NT2/D1 (cell line): ENCODE results near the gene PPP2R5A.
"Not testable (repeated sequence)": the region's sequence is repeated elsewhere in the genome, so short reads cannot be mapped to it uniquely, and the experiment has no call there.

Source experiments
- DNase-seq: peaks from one replicate; pipeline ENCODE4 v3.0.0-alpha.2; 2011; ENCODE audit warnings: low read depth, low spot score
- H3K27me3 ChIP-seq: 2 replicates; pipeline ENCODE4 v1.6.0; 2011; ENCODE audit warnings: mild to moderate bottlenecking; ENCODE audit not compliant: insufficient read length, insufficient read depth
- H3K36me3 ChIP-seq: 2 replicates; pipeline ENCODE4 v1.6.1; 2011; ENCODE audit warnings: mild to moderate bottlenecking, low read length, mixed read lengths; ENCODE audit not compliant: insufficient read depth, insufficient read length
- H3K4me1 ChIP-seq: 2 replicates; pipeline ENCODE4 v1.5.1; 2011; ENCODE audit not compliant: insufficient read depth, insufficient read length
- H3K4me3 ChIP-seq: 2 replicates; pipeline ENCODE4 v1.5.1; 2011; ENCODE audit warnings: low read depth; ENCODE audit not compliant: insufficient read length
- H3K9ac ChIP-seq: 2 replicates; pipeline ENCODE4 v1.6.0; 2011; ENCODE audit warnings: low read depth; ENCODE audit not compliant: insufficient read length
- H3K9me3 ChIP-seq: 2 replicates; pipeline ENCODE4 v1.5.1; 2011; ENCODE audit warnings: mild to moderate bottlenecking, low read length; ENCODE audit not compliant: insufficient read depth
- SUZ12 ChIP-seq: IDR thresholded peaks from 2 replicates; pipeline ENCODE4 v1.6.1; 2011; ENCODE audit not compliant: insufficient read length, insufficient read depth; ENCODE audit errors: extremely low read depth
- YY1 ChIP-seq: IDR thresholded peaks from 2 replicates; pipeline ENCODE4 v1.6.1; 2011; ENCODE audit not compliant: insufficient read length, insufficient read depth
- ZNF274 ChIP-seq: IDR thresholded peaks from 2 replicates; pipeline ENCODE4 v1.6.1; 2011; ENCODE audit warnings: mild to moderate bottlenecking, low read depth, low read length

The PPP2R5A gene

GRCh38 chr1:212286556-212287131, 1.4 kb downstream of the PPP2R5A start:
- peak overlapping the region; percentile 95 for H3K9ac ChIP-seq
- H3K27me3 ChIP-seq: no peaks in the 10 kb centered on the region
- DNase-seq: no peak
- H3K9me3 ChIP-seq: no peaks in the 10 kb centered on the region
- TF ChIP-seq ZNF274 (no peak), YY1 (no peak)
- no peaks in the 10 kb centered on the region for H3K36me3 ChIP-seq
- H3K4me1 ChIP-seq: no peaks in the 10 kb centered on the region
- H3K4me3 ChIP-seq: peak overlapping the region; percentile 83

- H3K9ac ChIP-seq: peak overlapping the region; percentile 51
- H3K4me1 ChIP-seq: no peaks in the 10 kb centered on the region
- DNase-seq: no peak
- peak overlapping the region; percentile 83 for H3K4me3 ChIP-seq
- TF ChIP-seq ZNF274 (no peak), SUZ12 (no peak), YY1 (no peak)
- no peaks in the 10 kb centered on the region for H3K36me3 ChIP-seq
- H3K27me3 ChIP-seq: no peaks in the 10 kb centered on the region
- no peaks in the 10 kb centered on the region for H3K9me3 ChIP-seq
Observed at GRCh38 chr1:212287261-212287895, 2.2 kb downstream of the PPP2R5A start.

GRCh38 chr1:212287995-212288394, 2.8 kb downstream of the PPP2R5A start:
- H3K36me3 ChIP-seq, H3K27me3 ChIP-seq, H3K4me3 ChIP-seq, H3K9me3 ChIP-seq, H3K9ac ChIP-seq, H3K4me1 ChIP-seq, DNase-seq: not testable (repeated sequence)

GRCh38 chr1:212288615-212289014, 3.4 kb downstream of the PPP2R5A start:
- Histone ChIP-seq H3K4me1 (no peaks in the 10 kb centered on the region), H3K4me3 (no peak overlapping the region)
- DNase-seq: no peak

GRCh38 chr1:212289262-212290077, 4.3 kb downstream of the PPP2R5A start:
- TF ChIP-seq YY1 (no peak), SUZ12 (no peak), ZNF274 (no peak)
- Histone ChIP-seq H3K9me3 (no peaks in the 10 kb centered on the region), H3K27me3 (no peaks in the 10 kb centered on the region), H3K4me3 (no peak overlapping the region), H3K9ac (no peak overlapping the region), H3K4me1 (no peaks in the 10 kb centered on the region), H3K36me3 (no peaks in the 10 kb centered on the region)
- no peak for DNase-seq

More at GRCh38 chr1:212288615-212289014, 3.4 kb downstream of the PPP2R5A start:
- TF ChIP-seq SUZ12: no peak
- no peak for TF ChIP-seq YY1
- no peak for TF ChIP-seq ZNF274
- Histone ChIP-seq H3K27me3 (no peaks in the 10 kb centered on the region), H3K9me3 (no peaks in the 10 kb centered on the region), H3K9ac (no peak overlapping the region), H3K36me3 (no peaks in the 10 kb centered on the region)

- Histone ChIP-seq H3K4me3 (no peak overlapping the region), H3K9ac (no peak overlapping the region), H3K27me3 (no peaks in the 10 kb centered on the region), H3K4me1 (no peaks in the 10 kb centered on the region), H3K9me3 (no peaks in the 10 kb centered on the region), H3K36me3 (no peaks in the 10 kb centered on the region)
- no peak for DNase-seq
- TF ChIP-seq ZNF274: no peak
Observed at GRCh38 chr1:212290608-212291007, 5.4 kb downstream of the PPP2R5A start.

- Histone ChIP-seq H3K9me3 (no peaks in the 10 kb centered on the region), H3K9ac (no peak overlapping the region), H3K4me1 (no peaks in the 10 kb centered on the region), H3K36me3 (no peaks in the 10 kb centered on the region), H3K4me3 (no peak overlapping the region), H3K27me3 (no peaks in the 10 kb centered on the region)
- TF ChIP-seq ZNF274 (no peak), YY1 (no peak), SUZ12 (no peak)
- DNase-seq: peak; percentile 55
Observed at GRCh38 chr1:212291505-212292134, 6.4 kb downstream of the PPP2R5A start.
